Stimulated activated CD4-positive, alpha-beta T cell treated with anti-CD3 and anti-CD28 coated beads, Interleukin-4, amount 100 ng/mL, for 24 hours (primary cell): Measurements from ENCODE around the gene MPV17L2.
A peak's percentile ranks its signal among the peaks of the same experiment; 100 is the strongest.
"Not testable (repeated sequence)": the region's sequence is repeated elsewhere in the genome, so short reads cannot be mapped to it uniquely, and the experiment has no call there.

Experiments
- DNase-seq: peaks from one replicate; pipeline ENCODE4 v3.0.0-alpha.2; 2020

The MPV17L2 gene

GRCh38 chr19:18192673-18193387, at the start of gene MPV17L2:
Gene MPV17L2 (plus strand): TSS chr19:18193218. CDS start chr19:18193282, 64 bp downstream.
- DNase-seq: peak; percentile 99

- no peak for DNase-seq
Measured at GRCh38 chr19:18143902-18144301, 49.1 kb upstream of the MPV17L2 start.

- DNase-seq: no peak
Measured at GRCh38 chr19:18144361-18144760, 48.7 kb upstream of the MPV17L2 start.

- no peak for DNase-seq
Measured at GRCh38 chr19:18144906-18145305, 48.1 kb upstream of the MPV17L2 start.

GRCh38 chr19:18145391-18145999, 47.5 kb upstream of the MPV17L2 start:
- DNase-seq: no peak

GRCh38 chr19:18147396-18147795, 45.6 kb upstream of the MPV17L2 start:
- DNase-seq: no peak

GRCh38 chr19:18149596-18149975, 43.4 kb upstream of the MPV17L2 start:
- DNase-seq: no peak

GRCh38 chr19:18150776-18151624, 42.0 kb upstream of the MPV17L2 start:
- DNase-seq: no peak

GRCh38 chr19:18152442-18152816, 40.6 kb upstream of the MPV17L2 start:
- DNase-seq: peak; percentile 98

GRCh38 chr19:18152817-18153555, 40.0 kb upstream of the MPV17L2 start, which contains the start of gene PIK3R2:
Gene PIK3R2 (plus strand): TSS chr19:18153163. CDS start chr19:18155880, 2,717 bp downstream.
- peak; percentile 100 for DNase-seq

- DNase-seq: peak; percentile 23
Measured at GRCh38 chr19:18153556-18154134, 39.4 kb upstream of the MPV17L2 start.

- DNase-seq: no peak
Measured at GRCh38 chr19:18155095-18156087, 37.6 kb upstream of the MPV17L2 start.

- no peak for DNase-seq
Measured at GRCh38 chr19:18156268-18156667, 36.8 kb upstream of the MPV17L2 start.

GRCh38 chr19:18156841-18157464, 36.1 kb upstream of the MPV17L2 start:
- no peak for DNase-seq

- no peak for DNase-seq
Measured at GRCh38 chr19:18157465-18158063, 35.5 kb upstream of the MPV17L2 start.

- DNase-seq: no peak
Measured at GRCh38 chr19:18158467-18158866, 34.6 kb upstream of the MPV17L2 start.

- DNase-seq: not testable (repeated sequence)
Measured at GRCh38 chr19:18159059-18159616, 33.9 kb upstream of the MPV17L2 start.

GRCh38 chr19:18159810-18160209, 33.2 kb upstream of the MPV17L2 start:
- no peak for DNase-seq

GRCh38 chr19:18160493-18160970, 32.5 kb upstream of the MPV17L2 start:
- DNase-seq: no peak
